Measurements from ENCODE around the gene FOXE1. TPM values are rescaled to one million over a fixed set of nuclear protein-coding genes. Genes with fewer than 3 reads are reported as not detected.

The FOXE1 gene
- total and polyA plus RNA-seq, 4 donors: not detected

GRCh38 chr9:97848480-97849237 is 4.4 kb upstream of the FOXE1 start:
- H3K9me3 ChIP-seq (ENCODE audit: control insufficient read depth in 4 of 4, low read length in 3 of 4): no peaks in the 10 kb centered on the region
- H3K27ac ChIP-seq (ENCODE audit: low read depth in 1 of 2, low read length in 2 of 2): no peak overlapping the region
- H3K4me1 ChIP-seq (ENCODE audit: control insufficient read depth in 4 of 4, insufficient read depth in 4 of 4, low read length in 3 of 4): peaks cover 12 to 27% (median 21%) of the 10 kb centered on the region in 4 donors
- no peak overlapping the region for H3K9ac ChIP-seq (ENCODE audit: low read depth in 1 of 2, low read length in 2 of 2)
- H3K36me3 ChIP-seq (ENCODE audit: control insufficient read depth in 4 of 4, insufficient read depth in 3 of 4, low read depth in 1 of 4, low read length in 3 of 4): no peaks in the 10 kb centered on the region
- WGBS: 6% methylated on average over 61 of the region's 61 CpGs
- no peak for TF ChIP-seq FOXA2 (IDR thresholded peaks at IDR 0.05)
- no peak for TF ChIP-seq GABPA (IDR thresholded peaks at IDR 0.05 in 1 of 2, conservative IDR thresholded peaks at IDR 0.05 in 1 of 2)
- TF ChIP-seq HNF4A (conservative IDR thresholded peaks at IDR 0.05): no peak
- TF ChIP-seq JUND (IDR thresholded peaks at IDR 0.05): no peak
- no peak for TF ChIP-seq RXRA (IDR thresholded peaks at IDR 0.05)
- TF ChIP-seq REST (IDR thresholded peaks at IDR 0.05): no peak
- no peak for TF ChIP-seq YY1 (IDR thresholded peaks at IDR 0.05)
- no peak for TF ChIP-seq FOXA1 (IDR thresholded peaks at IDR 0.05)
- TF ChIP-seq SP1 (IDR thresholded peaks at IDR 0.05): no peak
- TF ChIP-seq EGR1 (IDR thresholded peaks at IDR 0.05; ENCODE audit: low read depth in 2 of 2): no peak
- no peak for TF ChIP-seq ATF3 (IDR thresholded peaks at IDR 0.05)
- TF ChIP-seq CTCF (IDR thresholded peaks at IDR 0.05; ENCODE audit: low read depth, low read length, missing input control): no peak
- TF ChIP-seq RAD21 (IDR thresholded peaks at IDR 0.05): no peak
- TF ChIP-seq TAF1 (conservative IDR thresholded peaks at IDR 0.05): no peak
- no peak for TF ChIP-seq MAX (IDR thresholded peaks at IDR 0.05)
- TF ChIP-seq ZBTB33 (IDR thresholded peaks at IDR 0.05): no peak
- TF ChIP-seq HNF4G (IDR thresholded peaks at IDR 0.05): no peak
- H3K27me3 ChIP-seq (ENCODE audit: control insufficient read depth in 4 of 4, insufficient read depth in 4 of 4, low read length in 3 of 4): peaks cover 7 to 25% (median 14%) of the 10 kb centered on the region in 4 donors
- H3K4me3 ChIP-seq (ENCODE audit: low read depth in 1 of 3, low read length in 3 of 3): peak overlapping the region in 2 of 3 donors; percentile 20 to 34
- no peak for DNase-seq (ENCODE audit: low spot score)

Measured in liver (tissue), 9 donors.